Psoas muscle (tissue), 8 donors: Measurements from ENCODE around the gene NAT10. TPM values are rescaled to one million over a fixed set of nuclear protein-coding genes. Genes with fewer than 3 reads are reported as not detected.

ENCODE experiments used
- ATAC-seq, 4 donors: fragments of 200-7000 bp; cut with Tn5 transposase; one replicate each; pipeline ENCODE4 v1.9.1; 2020; ENCODE audit warnings: moderate library complexity in 3 of 4, mild to moderate bottlenecking in 2 of 4
- DNase-seq, 2 donors: peaks; one replicate each; pipeline ENCODE4 v3.0.0-alpha.2; 2020
- H3K27ac ChIP-seq: fragments of 200-600 bp; one replicate; pipeline ENCODE4 v1.8.0; 2022
- H3K27me3 ChIP-seq, 3 donors: fragments of 200-600 bp in 1 of 3; one replicate each; pipeline versions ENCODE4 v1.6.1 to v1.8.0; 2013 to 2022; ENCODE audit warnings: low read length in 2 of 3, mild to moderate bottlenecking in 2 of 3, moderate library complexity in 1 of 3; ENCODE audit not compliant: insufficient read depth in 3 of 3
- H3K36me3 ChIP-seq, 2 donors: fragments of 200-600 bp in 1 of 2; one replicate each; pipeline versions ENCODE4 v1.6.1 to v1.8.0; 2013 to 2022; ENCODE audit warnings: low read depth in 1 of 2, mild to moderate bottlenecking in 1 of 2, moderate library complexity in 1 of 2; ENCODE audit not compliant: insufficient read depth in 1 of 2
- H3K4me1 ChIP-seq: fragments of 200-600 bp; one replicate; pipeline ENCODE4 v1.8.0; 2022
- H3K4me3 ChIP-seq: fragments of 200-600 bp; one replicate; pipeline ENCODE4 v1.8.0; 2022; ENCODE audit warnings: mild to moderate bottlenecking
- H3K9me3 ChIP-seq: fragments of 200-600 bp; one replicate; pipeline ENCODE4 v1.8.0; 2022
- WGBS, 3 donors: extraction: QIAGEN DNeasy Blood & Tissue Kit; methylation state at CpG; one replicate each; pipeline versions ENCODE4 v1.1.6 to v1.1.7; 2013; 5-methylcytosine and 5-hydroxymethylcytosine counted together
- intact Hi-C, 2 donors: fragments of 100-400 bp; cut with DNase I; formaldehyde crosslinking; loops; one replicate each; pipeline versions ENCODE4 v1.11.0 to v1.14.2; 2022
- polyA plus RNA-seq, 3 donors: library from polyadenylated mRNA; stranded (reverse); fragments of 200-250 nt; gene quantifications; one replicate each; pipeline ENCODE4 v1.2.3, GENCODE V29; 2013
- total RNA-seq, 4 donors: library from RNA; stranded (reverse); fragmentation: NEBNext Ultra II Directional in 2 of 4; extraction: Animal tissue kit (Norgen Biotek cat#: 25700) in 2 of 4; gene quantifications; one replicate each; pipeline versions ENCODE4 v1.2.1 to v1.2.4, GENCODE V29; 2021 to 2023
- TF ChIP-seq, protein P1 (sequence below): fragments of 200-600 bp; IDR thresholded peaks from one replicate; pipeline ENCODE4 v1.8.0; 2022; ENCODE audit warnings: antibody characterized with exemption
- donor health status: healthy with polysubstance abuse.
- donor health status: DM: no; HTN: no; CAD: no; lungs with moderate emphysema.
- donor health status: Bipolar disorder and iron deficiency.
- donor health status: healthy.
- donor health status: DM: yes; HTN: yes; CAD: no.
- donor health status: DM: no; HTN: no; CAD: no.
- donor health status: DM: no; HTN: no; CAD: no.
- donor health status: DM: yes; HTN: yes; CAD: no.

NAT10 gene
- total and polyA plus RNA-seq, 7 donors, result 21.0 to 51.5 (median 29.1) TPM

- H3K9me3 ChIP-seq, result no peaks in the 10 kb centered on the region
- TF ChIP-seq, protein P1, sequence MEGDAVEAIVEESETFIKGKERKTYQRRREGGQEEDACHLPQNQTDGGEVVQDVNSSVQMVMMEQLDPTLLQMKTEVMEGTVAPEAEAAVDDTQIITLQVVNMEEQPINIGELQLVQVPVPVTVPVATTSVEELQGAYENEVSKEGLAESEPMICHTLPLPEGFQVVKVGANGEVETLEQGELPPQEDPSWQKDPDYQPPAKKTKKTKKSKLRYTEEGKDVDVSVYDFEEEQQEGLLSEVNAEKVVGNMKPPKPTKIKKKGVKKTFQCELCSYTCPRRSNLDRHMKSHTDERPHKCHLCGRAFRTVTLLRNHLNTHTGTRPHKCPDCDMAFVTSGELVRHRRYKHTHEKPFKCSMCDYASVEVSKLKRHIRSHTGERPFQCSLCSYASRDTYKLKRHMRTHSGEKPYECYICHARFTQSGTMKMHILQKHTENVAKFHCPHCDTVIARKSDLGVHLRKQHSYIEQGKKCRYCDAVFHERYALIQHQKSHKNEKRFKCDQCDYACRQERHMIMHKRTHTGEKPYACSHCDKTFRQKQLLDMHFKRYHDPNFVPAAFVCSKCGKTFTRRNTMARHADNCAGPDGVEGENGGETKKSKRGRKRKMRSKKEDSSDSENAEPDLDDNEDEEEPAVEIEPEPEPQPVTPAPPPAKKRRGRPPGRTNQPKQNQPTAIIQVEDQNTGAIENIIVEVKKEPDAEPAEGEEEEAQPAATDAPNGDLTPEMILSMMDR, result no peak
- H3K4me3 ChIP-seq, result no peak overlapping the region
- H3K4me1 ChIP-seq, result no peaks in the 10 kb centered on the region
- intact Hi-C loops, result no loop called here
- no peak for DNase-seq
- WGBS, 3 donors, result 77 to 84% (median 81%) methylated on average over 16 of the region's 16 CpGs
- ATAC-seq, result peak in 1 of 4 donors; percentile 5
- no peaks in the 10 kb centered on the region for H3K27me3 ChIP-seq
- no peak overlapping the region for H3K27ac ChIP-seq
- H3K36me3 ChIP-seq, result peaks cover 6 to 100% of the 10 kb centered on the region in 2 donors
Observed at GRCh38 chr11:34148504-34149165, 43.2 kb downstream of the NAT10 start.

GRCh38 chr11:34149274-34149673 lies 43.8 kb downstream of the NAT10 start:
- H3K27ac ChIP-seq, result no peak overlapping the region
- no peak overlapping the region for H3K4me3 ChIP-seq
- no peaks in the 10 kb centered on the region for H3K4me1 ChIP-seq
- TF ChIP-seq, protein P1, result no peak
- peak in 1 of 2 donors; percentile 45 for DNase-seq
- peaks cover 6 to 100% of the 10 kb centered on the region in 2 donors for H3K36me3 ChIP-seq
- intact Hi-C loops, result no loop called here
- no peak for ATAC-seq
- 82 to 94% (median 84%) methylated on average over 7 of the region's 7 CpGs for WGBS, 3 donors
- H3K27me3 ChIP-seq, result no peaks in the 10 kb centered on the region
- no peaks in the 10 kb centered on the region for H3K9me3 ChIP-seq

GRCh38 chr11:34149786-34150185 lies 44.4 kb downstream of the NAT10 start:
- Histone ChIP-seq H3K9me3 (no peaks in the 10 kb centered on the region), H3K27ac (no peak overlapping the region), H3K36me3 (peaks cover 6 to 97% of the 10 kb centered on the region in 2 donors), H3K27me3 (no peaks in the 10 kb centered on the region), H3K4me1 (no peaks in the 10 kb centered on the region), H3K4me3 (no peak overlapping the region)
- peak in 1 of 2 donors; percentile 59 for DNase-seq
- intact Hi-C loops, result loop anchor here in 1 of 2 donors (10.0 kb wide), 2 partner anchors 305 to 1665 kb away; no protein-coding TSS in a partner anchor
- WGBS, 3 donors, result 47 to 81% (median 54%) methylated on average over 12 to 13 of the region's 13 CpGs
- TF ChIP-seq, protein P1, result peak; percentile 24
- peak; percentile 46 to 76 (median 63) for ATAC-seq

DNA sequence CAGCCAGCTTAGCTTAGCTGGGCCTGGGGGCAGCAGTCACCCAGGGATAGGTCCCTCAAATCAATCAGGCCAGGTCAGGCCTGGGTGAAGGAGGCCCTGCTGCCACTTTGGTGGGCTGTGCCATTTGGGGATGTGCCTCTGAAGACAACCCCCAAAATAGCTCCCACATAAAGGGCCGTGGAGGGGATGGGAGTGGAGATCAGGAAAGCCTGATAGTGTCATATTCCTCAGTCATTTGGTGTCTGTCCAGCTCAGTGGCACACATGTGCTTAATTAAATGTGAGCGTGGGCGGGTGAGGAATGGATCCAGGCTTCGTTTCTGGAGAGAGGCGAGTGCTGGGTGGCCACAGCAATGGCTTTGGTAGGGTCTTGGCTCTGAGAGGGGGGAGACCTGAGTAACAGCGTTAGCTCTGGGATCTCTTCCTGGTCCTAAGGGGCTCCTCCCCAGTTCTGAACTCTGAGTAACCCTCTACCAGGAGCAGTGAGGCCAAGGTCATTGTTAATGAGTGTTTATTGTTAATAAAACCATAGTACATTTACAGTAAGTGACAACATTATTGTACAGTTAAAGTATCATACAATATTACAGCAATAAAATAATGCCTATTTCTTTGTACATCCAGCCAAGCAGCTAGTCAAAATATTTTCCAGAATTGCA lies 45.2 kb downstream of the NAT10 start:
- Histone ChIP-seq H3K9me3 (no peaks in the 10 kb centered on the region), H3K36me3 (peaks cover 6 to 95% of the 10 kb centered on the region in 2 donors), H3K4me3 (no peak overlapping the region), H3K27ac (no peak overlapping the region), H3K4me1 (no peaks in the 10 kb centered on the region), H3K27me3 (no peaks in the 10 kb centered on the region)
- intact Hi-C loops, result loop anchor here in 1 of 2 donors (10.0 kb wide), 2 partner anchors 306 to 1664 kb away; no protein-coding TSS in a partner anchor
- DNase-seq (no peak), ATAC-seq (peak in 2 of 4 donors; percentile 2 to 8)
- TF ChIP-seq, protein P1, result no peak
- WGBS, 3 donors, result 45 to 79% (median 52%) methylated on average over 6 of the region's 6 CpGs
